Stomach (tissue), 4 donors: ENCODE measurements around the gene ZNF473.

Source experiments
- CTCF ChIP-seq, 7 experiments: fragments of 450-650 bp in 4 of 7; fragments of 200-600 bp in 3 of 7; sonication (generic) in 3 of 7; IDR thresholded peaks; one replicate each; pipeline ENCODE4 v1.5.1; 2016 to 2019; ENCODE audit warnings: antibody characterized with exemption in 7 of 7, control low read depth in 2 of 7, mild to moderate bottlenecking in 1 of 7
- EP300 ChIP-seq: sonication (generic); formaldehyde crosslinking; IDR thresholded peaks from one replicate; pipeline ENCODE4 v1.6.1; 2017; ENCODE audit warnings: antibody characterized with exemption
- POLR2A ChIP-seq, 4 donors: fragments of 450-650 bp; IDR thresholded peaks; one replicate each; pipeline ENCODE4 v1.6.1; 2016; ENCODE audit warnings: antibody characterized with exemption in 4 of 4, control low read depth in 2 of 4, mild to moderate bottlenecking in 1 of 4, moderate library complexity in 1 of 4
- POLR2AphosphoS5 ChIP-seq, 3 donors: sonication (generic); formaldehyde crosslinking; IDR thresholded peaks; one replicate each; pipeline ENCODE4 v1.6.1; 2016; ENCODE audit warnings: antibody characterized with exemption in 3 of 3

DNA sequence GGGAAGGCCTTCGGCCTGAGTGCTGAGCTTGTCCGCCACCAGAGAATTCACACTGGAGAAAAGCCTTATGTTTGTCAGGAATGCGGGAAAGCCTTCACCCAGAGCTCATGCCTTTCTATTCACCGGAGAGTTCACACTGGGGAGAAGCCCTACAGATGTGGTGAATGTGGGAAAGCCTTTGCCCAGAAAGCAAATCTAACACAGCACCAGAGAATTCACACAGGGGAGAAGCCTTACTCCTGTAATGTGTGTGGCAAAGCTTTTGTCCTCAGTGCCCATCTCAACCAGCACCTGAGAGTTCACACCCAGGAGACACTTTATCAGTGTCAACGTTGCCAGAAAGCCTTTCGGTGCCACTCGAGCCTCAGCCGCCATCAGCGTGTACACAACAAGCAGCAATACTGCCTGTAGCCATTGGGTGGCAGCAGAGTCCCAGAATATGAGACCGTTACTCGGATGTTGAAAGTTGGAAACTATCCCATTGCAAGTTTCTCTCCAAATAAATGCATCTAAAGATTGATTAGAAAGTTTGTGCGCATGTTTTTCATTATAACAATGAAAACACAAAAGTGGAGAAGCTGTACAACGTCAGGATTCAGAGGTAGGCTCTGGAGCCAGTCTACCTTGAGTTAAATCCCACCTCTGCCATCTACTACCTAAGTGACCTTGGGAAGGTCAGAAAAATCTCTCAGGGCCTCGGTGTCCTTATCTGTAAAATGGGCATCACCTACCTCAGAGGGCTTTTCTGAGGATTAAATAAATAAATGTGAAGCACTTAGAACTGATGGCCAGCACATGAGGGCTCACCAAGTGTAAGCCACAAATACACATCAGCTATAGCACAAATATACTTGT lies 21.1 kb downstream of the ZNF473 start:
- TF ChIP-seq CTCF (IDR thresholded peaks at IDR 0.05) (peak in 4 of 7 experiments; percentile 25 to 51 (median 40)), POLR2A (IDR thresholded peaks at IDR 0.05) (no peak), POLR2AphosphoS5 (IDR thresholded peaks at IDR 0.05) (no peak), EP300 (no peak)
